A549 (cell line): ENCODE measurements around the gene INO80. TPM values are rescaled to one million over a fixed set of nuclear protein-coding genes. Genes with fewer than 3 reads are reported as not detected.

Experiments used
- ATAC-seq, 2 experiments: fragments of 200-7000 bp in 1 of 2; fragments of >200 bp in 1 of 2; cut with Nextera tagmentation in 1 of 2; cut with Tn5 transposase in 1 of 2; 3 replicates each; pipeline versions ENCODE4 v1.8.0 to v1.9.1; 2018 to 2020; ENCODE audit warnings: mild to moderate bottlenecking in 1 of 2, moderate library complexity in 1 of 2
- CTCF ChIA-PET: fragments of 300-600 bp; sonication (Branson Sonifier 250); formaldehyde crosslinking; extraction: SDS; loops from one replicate; lab custom pipeline; 2021; ENCODE audit warnings: antibody characterized with exemption, inconsistent platforms; lab: Yijun Ruan, JAX
- POLR2A ChIA-PET: fragments of 350-600 bp; formaldehyde crosslinking; extraction: SDS; loops from one replicate; lab custom pipeline; 2021; ENCODE audit warnings: antibody characterized with exemption, inconsistent platforms; lab: Yijun Ruan, JAX
- DNase-seq, 2 experiments: peaks; one replicate each; pipeline versions ENCODE4 v3.0.0 to v3.0.0-alpha.2; 2011 to 2016; ENCODE audit warnings: low read depth in 1 of 2, low spot score in 1 of 2
- FAIRE-seq: peaks from 2 replicates; lab custom pipeline; 2011; peaks lifted over from hg19 to GRCh38; lab: Jason Lieb, UNC
- H3K27ac ChIP-seq, 2 experiments: fragments of >200 bp; sonication (Bioruptor Twin); formaldehyde crosslinking; 3 replicates each; pipeline ENCODE4 v1.5.1; 2016 to 2017
- H3K4me1 ChIP-seq: fragments of >200 bp; sonication (Bioruptor Twin); formaldehyde crosslinking; 3 replicates; pipeline ENCODE4 v1.6.1; 2016
- H3K4me2 ChIP-seq: fragments of >200 bp; sonication (Bioruptor Twin); formaldehyde crosslinking; 3 replicates; pipeline ENCODE4 v1.6.1; 2016
- H3K4me3 ChIP-seq: fragments of >200 bp; sonication (Bioruptor Twin); formaldehyde crosslinking; 3 replicates; pipeline ENCODE4 v1.5.1; 2016
- H3K9me3 ChIP-seq: fragments of >200 bp; sonication (Bioruptor Twin); formaldehyde crosslinking; 3 replicates; pipeline ENCODE4 v1.6.1; 2016
- CBX2 ChIP-seq: fragments of 200-600 bp; sonication (generic); IDR thresholded peaks from 2 replicates; pipeline ENCODE4 v1.6.1; 2016; ENCODE audit warnings: low read depth, mild to moderate bottlenecking, borderline replicate concordance
- CBX8 ChIP-seq: fragments of 200-600 bp; sonication (generic); IDR thresholded peaks from 2 replicates; pipeline ENCODE4 v1.6.1; 2016
- CEBPB ChIP-seq, 2 experiments: fragments of >200 bp in 1 of 2; sonication (Bioruptor Twin) in 1 of 2; formaldehyde crosslinking in 1 of 2; IDR thresholded peaks; 2 replicates each; pipeline ENCODE4 v1.6.1; 2012 to 2016
- CHD2 ChIP-seq: fragments of 150-350 bp; IDR thresholded peaks from 2 replicates; pipeline ENCODE4 v1.6.1; 2014; ENCODE audit warnings: low read length; ENCODE audit not compliant: partially characterized antibody
- CHD4 ChIP-seq: fragments of 200-600 bp; sonication (generic); IDR thresholded peaks from 2 replicates; pipeline ENCODE4 v1.6.1; 2016; ENCODE audit warnings: antibody characterized with exemption, mild to moderate bottlenecking, borderline replicate concordance
- CTCF ChIP-seq: fragments of >200 bp; sonication (Bioruptor Twin); formaldehyde crosslinking; IDR thresholded peaks from 3 replicates; pipeline ENCODE4 v1.5.1; 2016
- EHF ChIP-seq: fragments of 250-450 bp; sonication (Bioruptor Pico); IDR thresholded peaks from 2 replicates; pipeline ENCODE4 v1.5.0; 2020; ENCODE audit warnings: mild to moderate bottlenecking
- ELK1 ChIP-seq: fragments of 150-350 bp; IDR thresholded peaks from 2 replicates; pipeline ENCODE4 v1.6.1; 2014; ENCODE audit warnings: low read depth, mild to moderate bottlenecking, low read length
- EP300 ChIP-seq, 2 experiments: fragments of >200 bp; sonication (Bioruptor Twin); formaldehyde crosslinking; IDR thresholded peaks; 2 replicates in 1 of 2; 3 replicates in 1 of 2; pipeline ENCODE4 v1.6.1; 2016 to 2017
- FOXS1 ChIP-seq: fragments of 250-450 bp; sonication (Bioruptor Pico); IDR thresholded peaks from 2 replicates; pipeline ENCODE4 v1.5.0; 2020; ENCODE audit warnings: mild to moderate bottlenecking, moderate library complexity
- HDAC2 ChIP-seq: fragments of 200-600 bp; sonication (generic); IDR thresholded peaks from 2 replicates; pipeline ENCODE4 v1.6.1; 2016
- HMGXB4 ChIP-seq: fragments of 250-450 bp; sonication (Bioruptor Pico); IDR thresholded peaks from 2 replicates; pipeline ENCODE4 v1.5.0; 2021; ENCODE audit warnings: mild to moderate bottlenecking, moderate library complexity, borderline replicate concordance
- HOXA7 ChIP-seq: fragments of 250-450 bp; sonication (Bioruptor Pico); IDR thresholded peaks from 2 replicates; pipeline ENCODE4 v1.5.0; 2020; ENCODE audit warnings: mild to moderate bottlenecking, moderate library complexity
- KDM1A ChIP-seq: fragments of 200-600 bp; sonication (generic); IDR thresholded peaks from 2 replicates; pipeline ENCODE4 v1.6.1; 2016; ENCODE audit warnings: low read depth, mild to moderate bottlenecking
- KDM5A ChIP-seq: fragments of 200-600 bp; sonication (generic); IDR thresholded peaks from 2 replicates; pipeline ENCODE4 v1.6.1; 2016; ENCODE audit warnings: antibody characterized with exemption, mild to moderate bottlenecking
- MAFK ChIP-seq: fragments of 450-650 bp; IDR thresholded peaks from 2 replicates; pipeline ENCODE4 v1.6.1; 2014; ENCODE audit not compliant: partially characterized antibody
- MAX ChIP-seq: IDR thresholded peaks from 2 replicates; pipeline ENCODE4 v1.6.1; 2012
- MAZ ChIP-seq: fragments of 150-350 bp; IDR thresholded peaks from 2 replicates; pipeline ENCODE4 v1.6.1; 2014; ENCODE audit warnings: antibody characterized with exemption, low read depth, low read length, borderline replicate concordance
- NFE2L2 ChIP-seq: fragments of 150-350 bp; conservative IDR thresholded peaks from 2 replicates; pipeline ENCODE4 v1.6.1; 2014; ENCODE audit warnings: low read length
- POLR2A ChIP-seq: IDR thresholded peaks from 2 replicates; pipeline ENCODE4 v1.6.1; 2012; ENCODE audit warnings: mild to moderate bottlenecking, low read length
- RAD21 ChIP-seq, 2 experiments: fragments of >200 bp in 1 of 2; sonication (Bioruptor Twin) in 1 of 2; formaldehyde crosslinking in 1 of 2; IDR thresholded peaks in 1 of 2; conservative IDR thresholded peaks in 1 of 2; 2 replicates in 1 of 2; 3 replicates in 1 of 2; pipeline ENCODE4 v1.6.1; 2012 to 2018; ENCODE audit warnings: inconsistent platforms in 1 of 2
- RFX5 ChIP-seq: fragments of 450-650 bp; IDR thresholded peaks from 2 replicates; pipeline ENCODE4 v1.7.1; 2014; ENCODE audit warnings: antibody characterized with exemption, mild to moderate bottlenecking, moderate library complexity
- SMC3 ChIP-seq: fragments of >200 bp; sonication (Bioruptor Twin); formaldehyde crosslinking; IDR thresholded peaks from 3 replicates; pipeline ENCODE4 v1.6.1; 2018; ENCODE audit warnings: inconsistent platforms
- USF2 ChIP-seq: fragments of 450-650 bp; IDR thresholded peaks from 2 replicates; pipeline ENCODE4 v1.6.1; 2014; ENCODE audit warnings: antibody characterized with exemption
- ZC3H11A ChIP-seq: fragments of 450-650 bp; IDR thresholded peaks from 2 replicates; pipeline ENCODE4 v1.6.1; 2014; ENCODE audit warnings: antibody characterized with exemption, mild to moderate bottlenecking
- ZFP36 ChIP-seq: fragments of 450-650 bp; IDR thresholded peaks from 2 replicates; pipeline ENCODE4 v1.6.1; 2014; ENCODE audit warnings: borderline replicate concordance; ENCODE audit not compliant: partially characterized antibody
- ZSCAN20 ChIP-seq: fragments of 250-450 bp; sonication (Bioruptor Pico); IDR thresholded peaks from 2 replicates; pipeline ENCODE4 v1.8.0; 2022; ENCODE audit warnings: mild to moderate bottlenecking, moderate library complexity
- WGBS: methylation state at CpG from one replicate; pipeline ENCODE4 v1.1.6; 2017; ENCODE audit errors: missing lambda C conversion rate; 5-methylcytosine and 5-hydroxymethylcytosine counted together
- polyA plus RNA-seq, 4 experiments: library from polyadenylated mRNA; depleted of rRNA in 3 of 4; stranded (reverse); fragments of >200 nt; fragmentation: RNase III in 1 of 4; extraction: RNeasy Plus Mini Kit Qiagen cat#74134 plus additional on column Dnase treatment in 1 of 4; gene quantifications; 2 replicates in 3 of 4; 3 replicates in 1 of 4; pipeline ENCODE4 v1.2.3, GENCODE V29; 2011 to 2017

Gene INO80
- polyA plus RNA-seq, 2 of the 4 experiments (the other 2 are of a cell fraction), result 6.7 to 10.9 TPM

GRCh38 chr15:40937762-40938535, 178.1 kb downstream of the INO80 start:
- DNase-seq (peak; percentile 85 to 92), ATAC-seq (peak; percentile 67 to 86), FAIRE-seq (no peak)
- 62% methylated on average over 12 of the region's 19 CpGs for WGBS
- POLR2A ChIA-PET, result no interaction called here
- TF ChIP-seq HDAC2, result no peak
- no peak for TF ChIP-seq EHF (CRISPR knock-in tag)
- TF ChIP-seq HOXA7, result no peak
- no peak for TF ChIP-seq EP300 (IDR thresholded peaks at IDR 0.05)
- no peak for TF ChIP-seq ZSCAN20 (CRISPR knock-in tag)
- TF ChIP-seq ZFP36, result no peak
- TF ChIP-seq USF2, result no peak
- no peak for TF ChIP-seq CBX8
- no peak for TF ChIP-seq CHD4
- TF ChIP-seq RAD21 (conservative IDR thresholded peaks at IDR 0.05 in 1 of 2, IDR thresholded peaks at IDR 0.05 in 1 of 2), result peak; percentile 67 to 78
- TF ChIP-seq CTCF, result peak; percentile 58
- no peak for TF ChIP-seq HMGXB4 (CRISPR knock-in tag)
- TF ChIP-seq CBX2, result no peak
- no peak for TF ChIP-seq NFE2L2
- TF ChIP-seq KDM1A, result no peak
- TF ChIP-seq ELK1, result no peak
- no peak for TF ChIP-seq KDM5A
- TF ChIP-seq ZC3H11A, result no peak
- no peak for TF ChIP-seq FOXS1 (CRISPR knock-in tag)
- TF ChIP-seq RFX5, result no peak
- TF ChIP-seq MAX, result no peak
- peak; percentile 58 for TF ChIP-seq SMC3
- TF ChIP-seq CHD2, result no peak
- no peak for TF ChIP-seq MAZ
- no peak for TF ChIP-seq POLR2A
- TF ChIP-seq MAFK, result no peak
- no peak for TF ChIP-seq CEBPB (IDR thresholded peaks at IDR 0.05)
- H3K27ac ChIP-seq, result peak overlapping the region; percentile 32 to 59; a peak in 4 of 6 replicates
- H3K9me3 ChIP-seq, result no peaks in the 10 kb centered on the region
- H3K4me2 ChIP-seq, result peak overlapping the region; percentile 32
- CTCF ChIA-PET, result interaction anchor here (0.6 to 5.9 kb wide), 12 partner anchors 7 to 266 kb away, joined by 3 to 70 read pairs (median 4); partner anchors contain the start of gene DLL4
- peaks cover 22% of the 10 kb centered on the region for H3K4me1 ChIP-seq
- H3K4me3 ChIP-seq, result no peak overlapping the region
